Activated CD8-positive, alpha-beta memory T cell treated with anti-CD3 and anti-CD28 coated beads, Interleukin-2, amount 50 U/mL, for 48 hours (primary cell): ENCODE measurements around the gene CMPK2.
"Not testable (repeated sequence)": the region's sequence is repeated elsewhere in the genome, so short reads cannot be mapped to it uniquely, and the experiment has no call there.

Experiments used
- DNase-seq: peaks from one replicate; pipeline ENCODE4 v3.0.0-alpha.2; 2020

CMPK2 gene

GRCh38 chr2:6880200-6880733 lies 14.6 kb upstream of the CMPK2 start:
- no peak for DNase-seq

GRCh38 chr2:6879011-6879410 lies 13.3 kb upstream of the CMPK2 start:
- DNase-seq = no peak

- no peak for DNase-seq
Observed at GRCh38 chr2:6878549-6878948, 12.8 kb upstream of the CMPK2 start.

DNA sequence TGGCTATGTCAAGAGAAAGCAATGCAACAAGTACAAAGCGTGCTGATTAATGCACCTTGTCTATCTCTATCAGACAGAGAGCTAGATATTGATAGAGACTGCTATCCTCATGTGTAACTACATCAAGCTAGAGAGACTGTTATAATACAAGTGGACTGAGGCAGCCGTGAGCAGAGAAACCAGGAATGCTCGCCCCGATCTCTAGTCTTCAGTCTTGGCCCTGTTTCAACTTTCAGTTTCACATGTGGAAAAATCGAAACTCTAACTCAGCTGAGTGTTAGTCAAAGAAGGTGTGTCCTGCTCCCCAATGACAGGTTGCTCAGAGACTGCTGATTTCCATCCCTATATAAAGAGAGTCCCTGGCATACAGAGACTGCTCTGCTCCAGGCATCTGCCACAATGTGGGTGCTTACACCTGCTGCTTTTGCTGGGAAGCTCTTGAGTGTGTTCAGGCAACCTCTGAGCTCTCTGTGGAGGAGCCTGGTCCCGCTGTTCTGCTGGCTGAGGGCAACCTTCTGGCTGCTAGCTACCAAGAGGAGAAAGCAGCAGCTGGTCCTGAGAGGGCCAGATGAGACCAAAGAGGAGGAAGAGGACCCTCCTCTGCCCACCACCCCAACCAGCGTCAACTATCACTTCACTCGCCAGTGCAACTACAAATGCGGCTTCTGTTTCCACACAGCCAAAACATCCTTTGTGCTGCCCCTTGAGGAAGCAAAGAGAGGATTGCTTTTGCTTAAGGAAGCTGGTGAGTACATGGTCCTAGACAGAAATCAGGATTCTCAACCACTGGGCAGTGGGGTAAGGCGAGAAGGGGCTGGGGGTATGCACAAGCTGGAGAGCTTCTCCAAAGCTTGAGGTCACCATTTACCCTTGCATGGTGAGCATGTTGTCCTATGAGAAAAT lies 11.9 kb upstream of the CMPK2 start, which contains the start of gene RSAD2:
RSAD2 (plus strand) TSS at position 376 of the 903 bp plus-strand sequence; CDS start at position 400, 24 bp downstream.
- DNase-seq = no peak

- DNase-seq = no peak
Observed at GRCh38 chr2:6876309-6876708, 10.6 kb upstream of the CMPK2 start.

GRCh38 chr2:6874032-6874431 lies 8.3 kb upstream of the CMPK2 start:
- DNase-seq = no peak

GRCh38 chr2:6872394-6872793 lies 6.7 kb upstream of the CMPK2 start:
- DNase-seq = no peak

GRCh38 chr2:6866982-6867381 lies 1.3 kb upstream of the CMPK2 start:
- DNase-seq = no peak

DNA sequence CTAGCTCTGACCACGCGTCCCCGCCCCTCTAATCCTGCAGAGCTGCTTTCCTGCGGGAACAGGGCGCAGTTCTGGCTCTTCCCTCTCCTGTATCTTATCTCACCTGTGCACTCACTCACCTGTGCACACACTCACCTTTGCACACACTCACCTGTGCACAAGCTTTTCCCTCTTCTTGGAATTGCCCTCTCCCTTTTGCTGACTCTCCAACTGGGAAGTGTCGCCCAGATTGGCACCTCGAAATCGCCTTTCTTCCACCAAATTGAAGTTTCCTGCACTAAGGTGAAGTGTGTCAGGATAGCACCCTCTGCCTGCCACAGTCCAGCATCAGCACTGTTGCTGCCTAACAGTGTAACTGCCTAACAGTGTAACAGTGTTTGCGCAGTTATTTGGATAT lies 566 bp upstream of the CMPK2 start:
- no peak for DNase-seq

DNA sequence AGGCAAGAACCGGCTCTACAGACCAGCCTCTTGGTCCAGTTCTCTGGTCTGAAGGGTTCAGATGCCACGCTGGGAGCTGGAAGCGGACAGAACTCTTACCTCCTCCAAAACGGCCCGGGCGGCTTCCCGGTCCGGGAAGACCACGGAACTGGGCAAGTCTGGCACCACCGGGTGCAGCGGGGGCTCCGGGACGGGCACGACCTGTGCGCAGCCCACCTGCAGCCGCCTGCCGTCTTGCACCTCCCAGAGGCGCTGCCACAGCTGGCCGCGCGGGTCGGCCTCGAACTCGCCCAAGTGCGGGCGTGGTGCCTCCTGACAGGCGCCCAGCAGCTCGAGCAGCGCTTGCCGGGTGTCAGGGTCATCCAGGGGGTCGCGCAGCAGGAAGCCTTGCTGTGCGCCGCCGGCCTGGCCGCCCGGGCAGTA lies 773 bp downstream of the CMPK2 start:
- DNase-seq = peak; percentile 66

DNA sequence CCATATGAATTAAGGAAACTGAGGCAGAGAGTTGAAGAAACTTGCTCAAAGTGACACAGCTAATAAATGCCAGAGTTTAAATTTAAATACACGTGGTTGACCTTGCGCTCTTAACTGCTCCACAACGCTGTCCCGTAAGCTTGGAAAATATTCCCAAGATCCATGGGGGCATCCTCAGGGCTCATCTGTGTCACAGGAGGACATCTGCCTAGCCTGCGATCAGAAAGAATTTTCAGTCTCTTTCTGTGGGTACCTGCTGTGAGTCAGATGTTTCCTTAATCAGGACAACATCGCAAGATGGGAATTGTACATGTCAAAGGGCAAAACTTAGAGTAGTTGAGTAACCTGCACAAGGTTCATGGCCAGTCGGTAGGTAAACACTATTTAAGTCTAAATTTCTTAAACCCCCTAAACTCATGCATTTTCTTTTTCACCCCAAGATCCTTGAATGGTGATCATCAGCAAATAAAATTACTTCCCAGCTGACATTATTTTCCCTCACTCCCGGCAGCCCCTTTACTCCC lies 1.4 kb downstream of the CMPK2 start:
- DNase-seq = no peak

- no peak for DNase-seq
Observed at GRCh38 chr2:6863792-6864191, 1.9 kb downstream of the CMPK2 start.

DNA sequence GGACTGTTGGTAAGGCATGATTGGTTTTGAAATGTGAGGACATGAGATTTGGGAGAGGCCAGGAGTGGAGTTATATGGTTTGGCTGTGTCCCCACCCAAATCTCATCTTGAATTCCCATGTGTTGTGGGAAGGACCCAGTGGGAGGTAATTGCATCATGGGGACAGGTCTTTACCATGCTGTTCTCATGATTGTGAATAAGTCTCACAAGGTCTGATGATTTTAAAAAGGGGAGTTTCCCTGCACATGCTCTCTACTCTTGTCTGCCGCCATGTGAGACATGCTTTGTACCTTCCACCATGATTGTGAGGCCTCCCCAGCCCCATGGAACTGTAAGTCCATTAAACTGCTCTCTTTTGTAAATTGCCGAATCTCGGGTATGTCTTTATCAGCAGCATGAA lies 5.4 kb downstream of the CMPK2 start:
- no peak for DNase-seq

DNA sequence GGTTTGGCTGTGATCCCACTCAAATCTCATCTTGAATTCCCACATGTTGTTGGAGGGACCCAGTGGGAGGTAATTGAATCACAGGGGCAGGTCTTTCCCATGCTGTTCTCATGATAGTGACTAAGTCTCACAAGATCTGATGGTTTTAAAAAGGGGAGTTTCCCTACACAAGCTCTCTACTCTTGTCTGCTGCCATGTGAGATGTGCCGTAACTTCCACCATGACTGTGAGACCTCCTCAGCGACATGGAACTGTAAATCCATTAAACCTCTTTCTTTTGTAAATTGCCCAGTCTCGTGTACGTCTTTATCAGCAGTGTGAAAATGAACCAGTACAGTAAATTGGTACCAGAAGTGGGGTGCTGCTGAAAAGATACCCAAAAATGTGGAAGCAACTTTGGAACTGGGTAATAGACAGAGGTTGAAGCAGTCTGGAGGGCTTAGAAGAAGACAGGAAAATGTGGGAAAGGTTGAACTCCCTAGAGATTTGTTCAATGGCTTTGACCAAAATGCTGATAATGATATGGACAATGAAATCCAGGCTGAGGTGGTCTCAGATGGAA lies 7.2 kb downstream of the CMPK2 start:
- DNase-seq = not testable (repeated sequence)

- DNase-seq = no peak
Observed at GRCh38 chr2:6856548-6856920, 9.2 kb downstream of the CMPK2 start.

DNA sequence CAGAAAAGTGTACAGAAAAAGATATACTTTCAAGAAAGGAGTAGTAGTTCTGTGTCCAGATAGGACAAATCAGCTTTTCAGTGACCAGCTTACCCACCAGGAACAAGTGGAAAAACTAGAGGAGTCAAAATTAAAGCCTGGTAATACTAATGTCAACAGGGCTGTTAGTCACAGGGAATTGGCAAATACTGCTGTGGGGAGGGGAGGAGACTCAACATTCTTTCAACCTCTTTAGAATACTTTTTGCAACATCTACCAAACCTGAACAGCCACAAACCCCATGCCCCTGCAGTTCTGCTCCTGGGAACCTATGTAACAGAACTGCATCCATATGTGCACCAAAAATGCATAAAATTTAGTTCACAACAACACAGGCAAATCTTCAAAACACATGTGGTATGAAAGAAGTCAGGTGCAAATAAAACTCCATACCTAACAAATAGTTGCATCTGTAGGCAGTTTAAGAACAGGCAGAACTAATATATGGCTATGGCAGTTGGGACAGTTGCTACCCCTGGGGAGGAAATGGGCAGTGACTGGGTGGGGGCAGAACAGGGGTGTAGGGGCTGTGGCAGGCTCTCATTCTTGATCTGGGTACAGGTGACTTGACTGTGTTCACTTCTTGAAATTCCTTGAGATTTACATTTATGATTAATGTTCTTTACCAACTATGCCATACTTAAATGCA lies 9.7 kb downstream of the CMPK2 start:
- no peak for DNase-seq

DNA sequence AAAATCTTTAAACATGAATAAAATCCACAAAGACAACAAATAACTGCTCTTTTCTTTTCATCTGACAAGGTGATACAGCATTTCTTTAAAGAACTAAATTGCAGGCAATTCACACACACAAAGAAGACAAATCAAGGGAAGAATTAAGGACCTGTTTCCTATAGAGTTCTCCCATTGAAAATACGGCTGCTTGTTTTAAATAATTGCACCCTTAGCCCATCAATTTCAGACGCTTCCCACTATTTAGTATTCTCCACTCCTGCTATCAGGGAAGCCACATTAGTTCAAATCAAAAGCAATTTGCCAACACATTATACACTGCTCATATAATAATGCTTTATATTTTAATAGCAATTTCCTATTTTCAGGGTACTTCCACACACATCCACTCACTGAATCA lies 11.3 kb downstream of the CMPK2 start:
- no peak for DNase-seq

DNA sequence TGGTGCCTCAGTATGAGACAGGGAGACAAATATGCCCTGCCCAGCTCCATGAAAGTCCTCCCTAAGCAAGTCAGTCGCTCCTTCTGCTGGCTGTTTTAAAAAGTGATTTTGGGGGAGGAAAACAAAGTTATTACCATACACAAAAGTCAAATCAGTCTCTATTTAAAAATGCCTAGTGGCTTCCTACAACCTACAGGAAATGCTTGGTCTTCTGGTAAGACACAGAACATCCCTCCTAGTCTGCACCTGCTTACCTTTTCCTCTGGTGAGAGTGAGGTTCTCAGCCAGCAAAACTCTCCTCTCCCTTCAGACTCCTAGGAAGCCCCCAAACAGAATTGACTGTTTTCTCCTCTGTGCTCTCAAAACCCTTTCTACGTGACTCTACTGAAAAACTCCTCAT lies 13.5 kb downstream of the CMPK2 start:
- DNase-seq = no peak

DNA sequence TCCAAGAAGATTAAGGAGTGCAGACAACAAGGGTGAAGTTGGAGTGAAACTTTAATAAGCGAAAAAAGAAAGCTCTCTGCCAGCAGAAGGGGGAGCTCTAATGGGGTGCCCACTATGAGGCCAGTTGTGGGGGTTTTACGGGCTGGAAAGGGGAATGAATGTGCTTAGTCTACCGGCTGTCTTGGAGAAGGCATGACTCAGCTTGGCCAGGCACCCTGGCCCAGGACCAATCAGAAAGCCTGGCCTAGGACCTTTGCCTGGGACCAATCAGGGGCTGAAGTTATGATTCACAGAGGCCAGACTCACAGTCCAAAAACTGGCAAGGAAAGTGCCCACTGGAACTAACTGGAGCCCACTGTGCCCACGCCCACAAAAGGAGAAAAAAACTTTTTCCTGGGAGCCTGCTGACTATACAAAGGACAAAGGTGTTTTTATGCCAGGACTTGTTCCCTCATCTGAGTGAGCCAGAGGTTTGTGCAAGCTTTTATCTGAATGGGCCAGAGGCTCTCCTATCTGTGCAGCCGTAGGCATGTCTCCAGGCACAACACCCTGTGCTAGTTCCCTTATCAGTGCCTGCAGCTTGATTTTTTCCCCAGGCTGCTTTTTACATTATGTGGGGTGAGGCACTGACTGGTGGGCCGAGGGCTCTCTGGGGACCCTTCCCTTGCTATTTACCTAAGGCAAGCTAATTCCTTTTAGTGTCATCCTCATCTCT lies 18.6 kb downstream of the CMPK2 start:
- no peak for DNase-seq

- no peak for DNase-seq
Observed at GRCh38 chr2:6846540-6846939, 19.2 kb downstream of the CMPK2 start.

- no peak for DNase-seq
Observed at GRCh38 chr2:6845903-6846302, 19.8 kb downstream of the CMPK2 start.

- DNase-seq = no peak
Observed at GRCh38 chr2:6845312-6845711, 20.4 kb downstream of the CMPK2 start.
